Hematopoietic multipotent progenitor cell treated with erythropoietin and hydrocortisone succinate and interleukin-3 and kit ligand, for 4 days (in vitro differentiated cells): ENCODE measurements around the gene C1orf87.

Experiments
- DNase-seq: peaks from one replicate; pipeline ENCODE4 v3.0.0-alpha.2; 2015

Gene C1orf87, protein sequence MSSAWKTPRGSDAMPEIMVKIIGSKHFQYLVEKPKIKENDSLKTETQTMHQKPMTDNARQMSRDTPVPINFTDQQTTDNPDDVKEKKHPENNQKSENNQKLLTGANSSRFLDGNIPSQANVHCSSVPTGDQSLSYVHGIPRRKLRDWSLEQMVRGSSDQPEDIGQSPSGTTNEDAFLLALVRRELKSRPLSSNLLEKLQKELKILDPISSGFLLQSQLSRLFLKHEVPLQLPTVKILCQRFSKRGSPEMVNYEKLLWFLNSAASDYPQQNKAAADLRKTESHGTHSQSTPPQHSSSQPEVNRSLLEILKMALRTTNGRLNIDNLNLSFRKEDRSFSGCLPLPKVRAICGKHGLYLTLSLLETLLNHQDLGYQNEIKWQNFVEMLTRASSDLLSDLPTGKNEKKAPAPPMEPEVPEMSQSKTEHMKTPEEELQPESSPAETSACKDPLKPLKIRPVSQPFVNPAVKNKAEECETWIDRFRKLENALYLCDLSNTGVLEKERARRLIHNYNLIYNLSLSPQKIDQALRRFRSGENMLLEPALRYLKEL

DNA sequence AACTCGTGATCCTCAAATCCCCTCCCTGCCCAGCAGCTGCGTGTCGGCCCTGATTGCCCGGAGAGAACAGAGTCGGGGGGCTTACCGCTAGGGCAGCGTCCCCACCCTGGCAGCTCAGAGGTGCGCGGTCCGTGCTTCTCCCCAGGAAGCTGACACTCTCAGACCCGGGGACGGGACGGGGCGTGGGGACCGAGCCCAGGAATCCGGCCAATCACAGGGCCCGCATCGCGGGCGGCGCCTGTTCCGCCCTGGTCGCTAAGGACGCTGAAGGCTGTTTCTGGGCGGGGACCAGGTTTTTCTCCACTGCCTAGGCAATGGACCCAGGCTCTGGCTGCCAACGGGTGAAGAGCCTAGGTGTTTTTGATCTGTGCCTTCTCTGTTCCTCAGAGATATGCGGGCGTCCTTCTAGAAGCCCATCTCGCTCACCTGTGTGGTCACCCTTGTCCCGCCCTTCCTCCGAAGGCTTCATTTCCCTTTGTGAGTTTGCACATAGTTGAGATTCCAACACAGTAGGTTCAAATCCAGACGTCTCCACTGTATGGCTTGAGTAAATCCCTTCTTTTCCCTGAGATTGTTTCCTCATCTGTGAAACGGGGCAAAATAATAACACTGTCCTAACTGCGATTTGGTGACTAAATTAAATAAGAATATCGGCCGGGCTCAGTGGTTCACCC lies at the start of gene C1orf87:
Gene C1orf87, minus strand, starts transcription at position 166 of the 674 bp plus-strand sequence. CDS start 1,127 bp downstream, outside the sequence.
- DNase-seq, result peak; percentile 63

DNA sequence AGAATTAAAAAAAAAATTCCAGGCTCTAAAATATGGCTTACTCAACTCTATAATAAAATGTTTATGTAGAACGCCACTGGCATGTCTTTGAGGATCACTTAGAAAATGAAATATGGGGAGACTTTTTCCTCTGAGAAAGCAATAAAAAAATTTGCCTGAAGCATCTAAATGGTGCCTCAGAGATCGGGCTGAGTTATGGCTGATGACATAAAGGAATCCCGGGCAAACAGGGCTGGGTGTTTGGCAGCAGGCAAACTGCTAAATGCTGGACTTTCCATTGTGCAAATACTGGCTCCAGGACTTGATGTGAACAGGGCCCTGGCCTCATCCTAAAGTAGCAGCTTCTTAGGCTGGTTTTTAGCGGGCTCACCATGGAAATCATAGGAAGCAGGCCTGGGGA lies 44.5 kb upstream of the C1orf87 start:
- DNase-seq, result no peak

DNA sequence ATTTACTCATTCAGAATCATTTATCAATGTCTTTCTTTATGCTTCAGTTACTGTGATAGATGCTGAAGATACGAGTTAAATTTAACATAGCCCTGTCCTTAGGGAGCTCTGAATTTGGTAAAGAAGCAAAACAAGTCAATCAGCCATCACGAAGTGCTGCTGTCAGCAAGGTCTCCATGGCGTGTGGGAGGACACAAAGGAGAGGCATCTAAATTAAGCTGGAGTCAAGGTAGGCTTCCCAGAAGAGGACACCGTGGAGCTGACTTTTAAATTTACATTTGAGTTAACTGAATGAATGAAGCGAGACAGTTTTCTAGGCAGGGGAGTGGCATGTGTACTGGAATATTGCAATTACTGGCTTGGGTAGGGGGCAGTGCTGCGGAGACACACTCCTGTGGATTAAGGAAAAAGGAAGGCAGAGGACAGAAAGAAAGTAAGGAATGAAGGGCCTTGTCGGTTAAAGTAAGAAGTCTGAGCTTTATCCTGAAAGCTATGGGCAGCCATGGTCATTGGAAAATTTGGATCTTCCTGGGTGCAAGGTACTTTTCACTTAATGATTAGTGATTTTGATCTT lies 41.3 kb upstream of the C1orf87 start:
- no peak for DNase-seq

DNA sequence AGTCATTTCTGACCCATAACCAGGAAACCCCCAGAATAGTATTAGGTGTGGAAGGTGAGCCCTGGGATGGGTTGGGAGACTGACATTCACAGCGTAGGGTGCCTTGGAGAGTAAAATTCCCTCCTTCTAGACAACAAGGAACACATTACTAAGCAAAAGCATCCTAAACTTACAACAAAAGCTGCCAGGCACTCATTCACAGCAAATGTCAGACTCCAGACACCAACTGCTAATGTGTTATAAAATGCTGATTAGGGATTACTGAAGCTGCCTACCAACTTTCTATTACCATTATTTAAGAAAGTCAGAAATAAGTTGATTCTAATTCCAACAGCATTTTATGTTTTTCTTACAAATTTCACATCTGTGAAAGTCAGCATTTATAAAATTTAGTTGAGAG lies 40.0 kb upstream of the C1orf87 start:
- DNase-seq, result no peak

DNA sequence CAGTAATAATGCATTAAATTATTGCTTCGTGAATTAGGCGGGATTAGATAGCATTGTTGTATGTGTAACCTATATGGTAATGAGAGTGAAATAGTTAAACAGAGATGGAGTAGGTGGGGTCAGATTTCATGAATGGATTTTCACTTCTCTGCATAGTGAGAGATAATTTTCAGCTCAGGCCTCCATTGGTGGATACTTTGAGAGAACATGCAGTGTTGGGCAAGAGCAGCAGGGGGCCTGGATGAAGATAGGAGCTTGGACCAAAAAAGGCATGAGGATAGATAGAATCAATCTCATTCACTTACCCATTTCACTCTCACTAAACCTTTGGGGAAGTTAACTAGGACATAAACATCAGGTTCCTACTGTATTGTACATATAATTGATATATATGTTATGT lies 39.5 kb upstream of the C1orf87 start:
- DNase-seq, result peak; percentile 27

DNA sequence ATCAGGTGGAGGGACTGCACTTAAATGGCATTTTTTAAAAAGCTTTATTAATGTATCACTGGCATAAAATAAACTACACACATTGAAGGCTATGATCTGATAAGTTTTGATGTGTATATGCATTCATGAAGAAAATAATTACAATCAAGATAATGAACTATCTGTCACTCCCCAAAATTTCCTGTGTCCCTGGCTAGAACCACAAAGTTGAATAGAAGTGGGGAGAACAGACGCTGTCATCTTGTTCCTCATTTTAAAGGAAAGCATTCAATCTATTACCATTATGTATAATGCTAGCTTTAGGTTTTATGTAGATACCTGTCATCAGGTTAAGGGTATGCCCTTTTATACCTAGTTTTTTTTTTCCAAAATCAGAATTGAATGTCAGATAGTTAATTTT lies 38.1 kb upstream of the C1orf87 start:
- DNase-seq, result peak; percentile 58

DNA sequence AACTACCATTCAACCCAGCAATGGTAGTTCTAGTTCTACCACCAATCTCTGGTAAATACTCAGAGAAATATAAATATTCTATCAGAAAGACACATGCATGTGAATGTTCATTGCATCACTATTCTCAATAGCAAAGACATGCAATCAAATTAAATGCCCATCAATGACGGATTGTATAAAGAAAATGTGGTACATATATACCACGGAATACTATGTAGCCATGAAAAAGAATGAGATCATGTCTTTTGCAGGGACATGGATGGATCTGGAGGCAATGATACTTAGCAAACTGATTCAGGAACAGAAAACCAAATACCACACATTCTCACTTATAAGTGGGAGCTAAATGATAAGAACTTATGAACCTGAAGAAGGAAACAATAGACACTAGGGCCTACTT lies 37.5 kb upstream of the C1orf87 start:
- no peak for DNase-seq

DNA sequence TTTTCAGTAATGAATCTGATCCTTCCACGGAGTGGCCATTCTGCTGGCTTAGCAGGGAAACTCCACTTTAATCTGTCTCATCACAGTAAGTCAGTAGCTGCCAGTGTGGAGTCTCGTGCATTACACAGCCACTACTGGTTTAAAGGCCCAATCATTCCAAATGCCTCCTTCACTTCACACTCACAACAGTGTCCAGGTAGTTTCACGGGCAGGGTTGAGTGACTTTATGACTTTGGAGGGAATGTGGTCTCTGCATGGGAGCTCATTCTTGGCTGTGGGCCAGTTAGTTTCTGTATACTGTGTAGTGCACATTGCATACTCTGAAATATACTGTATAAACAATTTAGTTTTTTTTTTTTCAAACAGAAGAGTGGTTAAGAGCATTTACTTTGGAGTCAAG lies 34.6 kb upstream of the C1orf87 start:
- DNase-seq, result no peak

DNA sequence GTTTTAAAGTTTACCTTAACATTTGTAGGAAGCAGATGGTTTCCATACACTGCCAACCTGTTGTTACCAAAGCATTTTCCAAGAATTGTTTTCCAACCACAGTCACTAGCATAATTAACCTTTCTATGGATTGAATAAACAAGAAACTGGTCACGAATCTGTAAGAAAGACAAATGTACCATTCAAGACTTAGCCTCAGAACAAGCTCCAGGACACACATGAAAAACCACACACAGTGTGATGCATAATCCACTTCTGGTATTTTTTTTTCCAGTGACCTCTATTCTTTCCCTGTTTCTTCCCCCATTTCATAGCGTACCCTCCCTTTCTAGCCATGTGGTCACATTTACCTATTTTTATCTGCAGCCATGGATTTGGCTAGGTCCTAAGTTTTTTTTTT lies 29.6 kb upstream of the C1orf87 start:
- no peak for DNase-seq

DNA sequence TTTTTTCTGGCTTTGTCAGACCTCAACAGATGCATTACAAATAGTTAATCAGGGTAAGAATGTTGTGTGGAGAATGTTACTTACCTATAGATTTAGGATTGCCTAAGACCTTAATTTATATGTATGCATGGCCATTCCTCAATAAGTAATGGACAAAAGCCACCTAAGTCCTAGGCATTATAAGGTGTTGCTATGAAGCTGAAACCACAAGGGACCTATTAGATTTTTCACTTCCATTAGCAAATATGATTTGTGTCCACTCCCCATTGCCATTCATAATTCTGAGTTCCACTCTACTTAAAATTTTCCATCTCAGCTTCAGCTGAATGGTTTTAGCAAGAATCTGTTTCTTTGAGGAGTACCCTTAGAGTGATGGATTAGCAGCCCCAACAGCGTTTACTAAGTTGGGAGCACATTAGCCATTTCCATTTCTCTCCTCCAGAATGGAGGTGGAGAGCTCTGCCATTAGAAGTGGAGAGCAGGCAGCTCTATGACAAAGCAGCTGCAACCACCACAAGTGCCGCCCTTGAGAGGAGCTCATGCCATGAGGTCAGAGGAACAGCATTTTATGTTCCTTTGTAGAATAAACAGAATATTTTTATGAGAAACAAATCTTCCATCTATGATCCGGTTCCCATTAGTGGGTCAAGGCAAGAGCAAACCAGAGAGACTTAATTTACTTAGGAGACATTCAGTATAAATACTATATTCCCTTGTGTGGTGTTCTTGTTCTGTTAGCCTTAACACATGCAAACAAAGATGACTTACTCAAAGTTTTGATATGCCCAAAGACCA lies 28.9 kb upstream of the C1orf87 start:
- DNase-seq, result no peak

DNA sequence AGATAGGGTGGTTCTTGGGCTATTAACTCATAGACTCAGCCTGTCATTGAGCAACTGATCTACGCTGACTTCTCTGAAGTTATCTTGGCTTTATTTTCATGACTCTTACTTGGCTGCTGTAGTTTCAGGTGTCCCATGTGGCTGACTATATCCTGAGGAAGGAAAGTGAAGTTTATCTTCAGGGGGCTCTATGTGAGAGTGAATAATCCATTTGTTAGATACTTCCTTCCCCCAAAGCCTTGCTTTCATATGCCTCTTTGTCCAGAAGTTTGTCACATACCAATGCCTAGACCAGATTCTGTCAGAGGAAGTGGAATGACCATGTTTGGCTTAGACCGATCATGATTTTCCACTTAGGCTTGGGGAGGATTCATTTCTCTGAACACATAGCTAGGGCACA lies 27.9 kb upstream of the C1orf87 start:
- no peak for DNase-seq

DNA sequence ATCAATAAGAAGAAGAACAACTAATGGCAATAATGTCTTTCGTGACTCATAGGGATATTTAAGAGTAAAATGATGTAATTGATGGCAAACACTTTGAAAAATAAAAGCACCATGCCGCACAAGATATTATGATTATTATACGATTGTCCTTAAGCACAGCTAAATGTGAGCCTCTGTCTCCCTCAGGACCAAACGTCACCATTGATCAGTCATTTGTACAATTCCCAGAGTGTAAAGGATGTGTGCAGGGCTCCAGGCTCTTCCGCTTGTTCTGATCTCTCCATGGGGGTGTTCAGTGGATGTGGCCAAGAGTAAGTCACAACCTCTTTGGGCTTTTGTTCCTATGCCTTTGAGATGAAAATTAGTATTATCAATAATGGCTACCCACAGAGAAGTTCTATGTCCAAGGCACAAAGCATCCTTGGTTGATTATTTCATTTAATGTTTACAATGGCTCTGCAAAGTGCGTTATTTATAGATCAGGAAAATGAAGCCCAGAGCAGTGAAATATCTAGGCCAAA lies 17.7 kb upstream of the C1orf87 start:
- DNase-seq, result no peak

DNA sequence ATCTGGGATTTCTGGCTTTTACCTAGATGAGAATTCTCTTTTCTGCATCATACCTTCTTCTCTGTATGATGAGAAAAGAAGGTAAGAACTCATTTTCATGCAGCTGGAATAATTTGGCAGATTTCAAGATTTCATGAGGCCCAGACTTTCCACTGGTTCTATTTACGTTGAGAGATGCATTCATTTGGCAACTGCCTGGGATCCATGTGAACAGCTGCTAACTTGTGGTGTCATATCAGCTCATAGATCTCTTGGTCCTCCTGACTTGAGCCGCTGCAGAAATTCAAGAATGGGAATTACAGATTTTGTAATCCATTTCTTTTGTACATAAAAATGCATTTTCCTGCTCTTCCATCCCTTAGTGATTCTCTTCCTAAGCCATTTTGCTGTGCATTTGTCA lies 17.1 kb upstream of the C1orf87 start:
- no peak for DNase-seq

DNA sequence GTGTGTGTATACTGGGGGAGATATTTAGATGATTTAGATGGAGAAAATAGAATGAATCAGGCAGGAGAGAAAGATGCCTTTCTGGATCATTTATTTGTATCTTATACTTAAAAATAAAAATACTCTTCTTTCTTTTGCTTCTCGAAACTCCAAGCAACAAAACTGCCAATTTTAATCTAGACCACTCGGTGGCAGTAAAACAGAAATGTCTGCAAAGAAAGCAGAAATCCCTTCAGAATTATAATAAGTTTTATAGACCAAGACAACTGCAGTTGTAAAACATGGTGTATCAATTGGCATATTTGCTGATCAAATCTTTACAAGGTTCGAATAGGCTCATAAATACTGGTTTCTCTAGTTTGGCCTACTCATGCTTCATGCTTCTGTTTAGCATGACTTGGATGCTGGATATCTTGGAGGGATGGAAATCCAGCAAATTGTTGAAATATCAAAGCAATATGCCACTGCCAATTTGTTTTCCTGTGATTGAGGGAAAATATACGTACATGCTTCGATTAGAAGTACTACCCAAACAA lies 15.1 kb upstream of the C1orf87 start:
- peak; percentile 30 for DNase-seq

DNA sequence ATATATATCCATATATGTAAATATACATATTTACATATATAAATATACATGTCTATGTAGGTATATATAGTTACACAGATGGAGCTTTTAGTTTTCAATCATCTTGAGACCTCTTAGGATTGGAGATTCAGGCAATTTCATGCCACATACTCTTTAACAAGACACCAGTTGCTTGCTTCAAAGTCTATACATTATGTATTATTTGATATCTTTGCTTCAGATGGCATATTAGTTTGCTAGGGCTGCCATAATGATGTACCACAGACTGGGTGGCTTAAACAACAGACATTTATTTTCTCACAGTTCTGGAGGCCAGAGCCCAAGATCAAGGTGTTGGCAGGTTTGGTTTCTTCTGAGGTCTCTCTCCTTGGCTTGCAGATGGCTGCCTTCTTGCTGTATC lies 14.1 kb upstream of the C1orf87 start:
- no peak for DNase-seq

DNA sequence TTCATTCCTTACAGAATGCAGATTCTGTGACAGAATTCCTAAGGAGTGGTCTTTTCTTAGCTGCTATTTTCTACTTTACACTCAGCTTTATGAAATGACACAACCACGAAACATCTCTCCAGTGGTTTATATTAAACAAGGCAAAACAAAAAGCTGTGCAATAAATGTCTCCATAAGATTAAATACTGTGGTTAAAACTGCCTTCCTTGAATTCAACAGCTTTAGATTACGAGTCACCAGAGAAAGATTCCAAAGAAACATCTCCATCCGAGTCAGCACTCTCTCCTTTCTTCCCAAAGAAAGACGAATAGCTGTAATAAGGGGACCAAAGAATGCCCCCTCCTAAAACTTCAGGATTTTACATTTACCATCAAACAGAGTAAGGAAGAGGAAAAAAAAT lies 4.6 kb upstream of the C1orf87 start:
- DNase-seq, result no peak

DNA sequence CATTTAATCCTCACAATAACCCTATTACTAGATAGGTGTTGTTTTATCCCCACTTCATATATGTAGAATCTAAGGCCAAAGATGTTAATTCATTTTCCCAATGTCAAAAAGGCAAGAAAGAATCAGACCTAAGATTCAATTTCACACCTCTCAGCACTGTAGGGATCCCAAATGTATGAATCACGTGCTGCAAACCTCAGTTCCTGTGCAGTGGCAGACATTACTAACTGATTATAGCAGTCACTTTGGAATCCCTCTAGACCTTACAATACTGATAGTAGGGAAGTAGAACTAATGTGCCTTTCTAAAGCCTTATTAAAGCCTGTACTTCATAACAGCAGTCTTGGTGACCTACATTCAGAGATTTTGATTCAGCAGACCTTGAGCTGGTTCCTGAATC lies 2.3 kb downstream of the C1orf87 start:
- no peak for DNase-seq

DNA sequence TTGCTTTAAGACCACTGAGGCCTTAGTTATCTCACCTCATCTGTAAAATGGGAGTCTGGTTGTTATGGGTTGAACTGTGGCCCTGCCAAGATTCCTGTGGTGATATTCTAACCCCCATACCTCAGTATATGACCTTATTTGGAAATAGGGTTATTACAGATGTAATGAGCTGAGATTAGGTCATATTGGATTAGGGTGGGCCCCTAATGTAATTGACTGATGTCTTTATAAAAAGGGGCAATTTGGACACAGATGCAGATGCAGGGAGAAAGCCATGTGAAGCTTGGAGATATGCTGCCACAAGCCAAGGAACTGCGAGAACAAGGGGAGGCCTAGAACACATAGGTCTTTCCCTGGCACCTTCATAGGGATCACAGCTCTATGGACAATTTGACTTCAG lies 3.9 kb downstream of the C1orf87 start:
- DNase-seq, result no peak

DNA sequence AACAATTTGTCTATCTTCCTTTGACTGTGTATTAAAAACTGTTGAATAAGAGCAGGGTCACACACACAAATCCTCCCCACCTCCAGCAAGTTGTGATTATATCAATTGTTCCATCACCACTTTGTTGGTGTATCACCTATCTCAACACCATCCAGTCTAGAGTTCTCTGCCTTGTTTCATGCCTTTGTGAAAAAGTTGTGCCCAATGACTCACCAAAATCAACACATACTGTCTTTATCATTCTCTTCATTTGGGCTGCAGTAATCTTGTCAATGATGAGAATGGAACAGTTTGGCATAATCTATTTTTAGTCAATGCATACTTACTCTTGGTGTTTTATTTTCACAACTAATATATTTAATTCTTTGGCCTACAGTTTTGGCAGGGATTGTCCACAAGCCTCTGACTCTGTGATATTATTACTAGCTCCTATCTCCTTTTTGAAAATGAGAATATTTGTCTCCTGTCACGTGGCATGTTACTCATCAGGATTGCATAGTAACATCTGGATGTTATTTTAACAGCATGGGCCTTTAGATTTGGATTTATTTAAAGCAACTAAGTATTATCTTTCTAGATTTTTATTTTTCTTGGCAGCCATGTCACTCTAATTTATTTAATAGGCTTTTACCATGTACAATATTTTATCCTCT lies 5.1 kb downstream of the C1orf87 start:
- no peak for DNase-seq

DNA sequence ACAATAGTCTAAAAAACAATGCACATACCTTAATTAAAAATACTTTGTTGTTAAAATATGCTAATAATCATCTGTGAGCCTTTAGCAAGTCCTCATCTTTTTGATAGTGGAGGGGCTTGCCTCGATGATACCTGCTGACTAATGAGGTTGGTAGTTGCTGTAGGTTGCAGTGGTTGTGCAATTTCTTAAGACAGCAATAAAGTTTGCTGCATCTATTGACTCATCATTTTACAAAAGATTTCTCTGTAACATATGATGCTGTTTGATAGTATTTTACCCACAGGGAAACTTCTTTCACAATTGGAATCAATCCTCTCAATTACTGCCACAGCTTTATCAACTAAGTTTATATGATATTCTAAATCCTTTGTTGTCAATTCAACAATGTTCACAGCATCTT lies 7.6 kb downstream of the C1orf87 start:
- no peak for DNase-seq

DNA sequence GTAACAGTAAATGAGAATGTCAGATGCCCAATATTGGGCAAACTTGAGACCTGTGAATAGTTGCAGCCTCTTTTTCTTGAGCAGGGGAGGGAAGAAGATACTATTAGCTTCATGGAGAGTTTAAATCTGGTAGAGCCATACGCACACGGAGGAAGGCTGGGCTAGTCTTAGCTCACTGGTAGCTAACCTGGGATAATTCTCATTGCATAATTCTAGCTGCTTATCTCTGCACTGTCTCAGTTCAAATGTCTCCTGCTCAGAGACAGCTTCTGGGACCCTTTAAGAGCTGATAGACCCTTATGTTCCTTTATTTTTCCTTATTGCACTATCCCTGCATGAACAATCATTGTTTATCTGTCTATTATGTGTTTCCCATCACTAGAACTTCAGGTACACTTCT lies 8.4 kb downstream of the C1orf87 start:
- DNase-seq, result peak; percentile 5

DNA sequence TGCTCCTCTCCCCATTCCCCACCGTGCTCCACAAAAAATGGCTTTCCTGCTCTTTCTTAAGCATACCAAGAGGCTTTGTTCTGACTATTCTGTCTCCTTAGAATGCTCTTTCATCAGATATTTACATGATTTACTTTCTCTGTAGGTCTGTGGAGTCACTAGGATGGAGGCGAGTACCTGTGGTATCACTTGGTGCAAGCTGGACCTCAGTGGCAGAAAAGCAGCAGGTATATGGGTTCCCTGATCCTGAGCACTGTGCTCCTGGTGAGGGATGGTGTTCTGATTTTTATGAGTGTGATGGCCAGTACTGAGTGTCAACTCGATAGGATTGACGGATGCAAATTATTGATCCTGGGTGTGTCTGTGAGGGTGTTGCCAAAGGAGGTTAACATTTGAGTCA lies 10.0 kb downstream of the C1orf87 start:
- DNase-seq, result no peak
